Neural progenitor cell (in vitro differentiated cells): Measurements from ENCODE around the gene SHISAL1. TPM values are rescaled to one million over a fixed set of nuclear protein-coding genes. Genes with fewer than 3 reads are reported as not detected.

ENCODE experiments used
- DNase-seq: peaks from one replicate; pipeline ENCODE4 v3.0.0-alpha.2; 2016; ENCODE audit warnings: low spot score
- H2AFZ ChIP-seq: fragments of 200-600 bp; sonication (generic); replicated peaks from 2 replicates; pipeline ENCODE4 v1.6.1; 2016; ENCODE audit warnings: antibody characterized with exemption
- H3F3A ChIP-seq: fragments of 200-600 bp; sonication (generic); 2 replicates; pipeline ENCODE4 v1.6.1; 2016; ENCODE audit warnings: antibody characterized with exemption, low read depth
- H3K27ac ChIP-seq: fragments of 200-600 bp; sonication (generic); 2 replicates; pipeline ENCODE4 v1.5.1; 2016; ENCODE audit warnings: mild to moderate bottlenecking
- H3K27me3 ChIP-seq: fragments of 200-600 bp; sonication (generic); 2 replicates; pipeline ENCODE4 v1.6.1; 2016; ENCODE audit warnings: mild to moderate bottlenecking, moderate library complexity
- H3K36me3 ChIP-seq: fragments of 200-600 bp; sonication (generic); 2 replicates; pipeline ENCODE4 v1.5.1; 2016
- H3K4me1 ChIP-seq: fragments of 200-600 bp; sonication (generic); 2 replicates; pipeline ENCODE4 v1.6.1; 2016; ENCODE audit warnings: mixed run types
- H3K4me2 ChIP-seq: fragments of 200-600 bp; sonication (generic); 2 replicates; pipeline ENCODE4 v1.6.1; 2016
- H3K4me3 ChIP-seq: fragments of 200-600 bp; sonication (generic); 2 replicates; pipeline ENCODE4 v1.5.1; 2016
- H3K79me2 ChIP-seq: fragments of 200-600 bp; sonication (generic); 2 replicates; pipeline ENCODE4 v1.6.1; 2016; ENCODE audit warnings: low read depth
- H3K9ac ChIP-seq: fragments of 200-600 bp; sonication (generic); 2 replicates; pipeline ENCODE4 v1.6.1; 2016
- H3K9me3 ChIP-seq: fragments of 200-600 bp; sonication (generic); 2 replicates; pipeline ENCODE4 v1.5.1; 2016; ENCODE audit warnings: low read depth
- H4K20me1 ChIP-seq: fragments of 200-600 bp; sonication (generic); 2 replicates; pipeline ENCODE4 v1.6.1; 2016; ENCODE audit warnings: low read depth
- H3K27ac Mint-ChIP-seq: 3 replicates; pipeline ENCODE4 v1.8.0; 2021; ENCODE audit warnings: mixed read lengths
- H3K27me3 Mint-ChIP-seq: 2 replicates; pipeline ENCODE4 v1.8.0; 2022; ENCODE audit warnings: low read depth, mild to moderate bottlenecking, inconsistent platforms, moderate library complexity, mixed read lengths; ENCODE audit not compliant: insufficient read depth
- H3K36me3 Mint-ChIP-seq: 3 replicates; pipeline ENCODE4 v1.8.0; 2021; ENCODE audit warnings: mixed read lengths
- H3K4me1 Mint-ChIP-seq: 3 replicates; pipeline ENCODE4 v1.8.0; 2021; ENCODE audit warnings: mixed read lengths
- H3K4me3 Mint-ChIP-seq: 3 replicates; pipeline ENCODE4 v1.8.0; 2021; ENCODE audit warnings: mild to moderate bottlenecking, moderate library complexity, mixed read lengths
- H3K9me3 Mint-ChIP-seq: 3 replicates; pipeline ENCODE4 v1.8.0; 2020; ENCODE audit warnings: mixed read lengths
- EZH2 ChIP-seq: fragments of 200-600 bp; sonication (generic); IDR thresholded peaks from 2 replicates; pipeline ENCODE4 v1.6.1; 2017; ENCODE audit warnings: antibody characterized with exemption, mild to moderate bottlenecking, moderate library complexity
- EZH2phosphoT487 ChIP-seq: fragments of 200-600 bp; sonication (generic); IDR thresholded peaks from 2 replicates; pipeline ENCODE4 v1.6.1; 2017; ENCODE audit warnings: antibody characterized with exemption
- total RNA-seq: library from RNA; depleted of rRNA; stranded (reverse); fragments of >200 nt; gene quantifications from 2 replicates; pipeline ENCODE4 v1.2.3, GENCODE V29; 2015; ENCODE audit warnings: low replicate concordance
- TF ChIP-seq, protein P1 (sequence below): fragments of 200-600 bp; sonication (generic); IDR thresholded peaks from 2 replicates; pipeline ENCODE4 v1.5.1; 2017; ENCODE audit warnings: antibody characterized with exemption, mild to moderate bottlenecking

Gene SHISAL1
- total RNA-seq, 1 donor from 2014 or later: 4.4 TPM

DNA sequence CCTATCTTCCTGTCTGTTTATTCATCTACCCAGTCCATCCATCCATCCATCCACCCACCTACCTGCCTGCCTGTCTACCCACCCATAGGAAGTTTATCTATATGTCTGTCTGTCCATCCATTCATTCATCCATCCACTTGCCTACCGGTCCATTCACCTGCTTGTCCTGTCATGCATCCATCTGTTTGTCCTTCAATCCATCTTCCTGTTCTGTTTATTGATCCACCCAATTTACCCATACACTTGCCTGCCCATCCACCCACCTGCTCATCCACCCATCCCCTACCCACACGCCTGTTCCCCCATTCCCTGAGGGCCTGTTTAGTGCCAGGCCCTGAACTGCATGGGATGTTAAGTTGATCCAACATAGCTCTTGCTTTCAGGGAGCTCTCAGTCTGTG is 113.6 kb downstream of the SHISAL1 start:
- no peak overlapping the region for H3K4me3 ChIP-seq
- no peaks in the 10 kb centered on the region for H3K9me3 Mint-ChIP-seq
- H3K36me3 Mint-ChIP-seq: no peaks in the 10 kb centered on the region
- TF ChIP-seq, protein P1, sequence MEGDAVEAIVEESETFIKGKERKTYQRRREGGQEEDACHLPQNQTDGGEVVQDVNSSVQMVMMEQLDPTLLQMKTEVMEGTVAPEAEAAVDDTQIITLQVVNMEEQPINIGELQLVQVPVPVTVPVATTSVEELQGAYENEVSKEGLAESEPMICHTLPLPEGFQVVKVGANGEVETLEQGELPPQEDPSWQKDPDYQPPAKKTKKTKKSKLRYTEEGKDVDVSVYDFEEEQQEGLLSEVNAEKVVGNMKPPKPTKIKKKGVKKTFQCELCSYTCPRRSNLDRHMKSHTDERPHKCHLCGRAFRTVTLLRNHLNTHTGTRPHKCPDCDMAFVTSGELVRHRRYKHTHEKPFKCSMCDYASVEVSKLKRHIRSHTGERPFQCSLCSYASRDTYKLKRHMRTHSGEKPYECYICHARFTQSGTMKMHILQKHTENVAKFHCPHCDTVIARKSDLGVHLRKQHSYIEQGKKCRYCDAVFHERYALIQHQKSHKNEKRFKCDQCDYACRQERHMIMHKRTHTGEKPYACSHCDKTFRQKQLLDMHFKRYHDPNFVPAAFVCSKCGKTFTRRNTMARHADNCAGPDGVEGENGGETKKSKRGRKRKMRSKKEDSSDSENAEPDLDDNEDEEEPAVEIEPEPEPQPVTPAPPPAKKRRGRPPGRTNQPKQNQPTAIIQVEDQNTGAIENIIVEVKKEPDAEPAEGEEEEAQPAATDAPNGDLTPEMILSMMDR: no peak
- TF ChIP-seq EZH2phosphoT487 (no peak), EZH2 (no peak)
- H3K36me3 ChIP-seq: no peaks in the 10 kb centered on the region
- peaks cover 8% of the 10 kb centered on the region for H3K4me1 Mint-ChIP-seq
- no peak overlapping the region for H3K27ac Mint-ChIP-seq
- H3K79me2 ChIP-seq: no peaks in the 10 kb centered on the region
- H3K4me2 ChIP-seq: no peak overlapping the region
- no peak for DNase-seq
- no peaks in the 10 kb centered on the region for H3F3A ChIP-seq
- H3K27ac ChIP-seq: no peak overlapping the region
- no peaks in the 10 kb centered on the region for H3K27me3 ChIP-seq
- peaks cover 16% of the 10 kb centered on the region for H3K4me1 ChIP-seq
- no peak overlapping the region for H2AFZ ChIP-seq
- peaks cover 9% of the 10 kb centered on the region for H3K27me3 Mint-ChIP-seq
- H3K9me3 ChIP-seq: no peaks in the 10 kb centered on the region
- no peak overlapping the region for H3K4me3 Mint-ChIP-seq
- no peaks in the 10 kb centered on the region for H4K20me1 ChIP-seq
- H3K9ac ChIP-seq: no peak overlapping the region

DNA sequence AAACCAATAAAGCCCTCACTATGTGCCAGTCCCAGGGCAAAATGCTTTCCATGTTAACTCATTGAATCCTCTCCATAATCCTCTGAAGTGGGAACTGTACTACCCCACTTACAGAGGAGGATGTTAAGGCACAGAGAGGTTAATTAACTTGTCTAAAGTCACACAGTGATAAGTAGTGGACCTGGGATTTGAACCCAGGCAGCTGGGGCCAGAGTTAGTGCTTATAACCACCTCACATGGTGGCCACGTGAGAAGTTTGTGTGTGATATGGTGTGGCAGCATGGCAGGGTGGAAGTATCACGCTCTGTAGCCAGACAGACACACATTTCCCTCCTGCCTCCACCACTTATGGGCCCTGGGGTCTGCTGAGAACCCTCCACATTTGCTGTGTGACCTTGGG is 115.5 kb downstream of the SHISAL1 start:
- H2AFZ ChIP-seq: no peak overlapping the region
- H3K4me3 Mint-ChIP-seq: no peak overlapping the region
- no peaks in the 10 kb centered on the region for H3K79me2 ChIP-seq
- no peak overlapping the region for H3K9ac ChIP-seq
- H3K4me1 Mint-ChIP-seq: peaks cover 8% of the 10 kb centered on the region
- H3K36me3 Mint-ChIP-seq: no peaks in the 10 kb centered on the region
- H3K4me1 ChIP-seq: peaks cover 16% of the 10 kb centered on the region
- no peak overlapping the region for H3K27ac Mint-ChIP-seq
- no peaks in the 10 kb centered on the region for H3K9me3 Mint-ChIP-seq
- no peak overlapping the region for H3K4me2 ChIP-seq
- H4K20me1 ChIP-seq: no peaks in the 10 kb centered on the region
- TF ChIP-seq, protein P1: no peak
- no peak for TF ChIP-seq EZH2phosphoT487
- TF ChIP-seq EZH2: no peak
- H3K36me3 ChIP-seq: no peaks in the 10 kb centered on the region
- H3K9me3 ChIP-seq: no peaks in the 10 kb centered on the region
- no peak overlapping the region for H3K27ac ChIP-seq
- H3K27me3 Mint-ChIP-seq: peaks cover 12% of the 10 kb centered on the region
- H3K4me3 ChIP-seq: no peak overlapping the region
- no peaks in the 10 kb centered on the region for H3K27me3 ChIP-seq
- DNase-seq: no peak
- no peaks in the 10 kb centered on the region for H3F3A ChIP-seq

DNA sequence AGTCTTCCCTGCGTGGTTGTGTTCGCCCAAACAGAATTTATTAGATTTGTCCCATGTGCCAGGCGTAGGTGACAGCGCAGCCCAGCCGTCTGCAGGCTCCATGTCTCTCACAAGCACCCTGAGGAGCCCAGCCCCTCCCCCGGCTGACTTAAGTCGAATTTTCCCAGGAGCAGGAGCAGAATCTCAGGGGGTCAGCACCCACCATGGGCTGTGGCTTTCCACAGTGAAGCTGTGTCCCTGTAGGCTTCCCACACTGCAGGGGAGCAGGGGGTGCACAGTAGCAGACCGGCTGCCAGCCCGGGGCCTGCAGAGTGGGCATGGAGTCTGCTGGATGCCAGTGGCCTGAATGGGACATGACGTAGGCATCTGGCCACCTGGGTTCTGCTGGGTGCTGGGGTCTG is 116.0 kb downstream of the SHISAL1 start:
- no peaks in the 10 kb centered on the region for H4K20me1 ChIP-seq
- TF ChIP-seq EZH2 (no peak), EZH2phosphoT487 (no peak)
- TF ChIP-seq, protein P1: no peak
- no peaks in the 10 kb centered on the region for H3F3A ChIP-seq
- no peak overlapping the region for H3K27ac ChIP-seq
- Mint-ChIP-seq H3K9me3 (no peaks in the 10 kb centered on the region), H3K36me3 (no peaks in the 10 kb centered on the region), H3K27ac (no peak overlapping the region), H3K4me1 (peaks cover 11% of the 10 kb centered on the region), H3K27me3 (peaks cover 12% of the 10 kb centered on the region), H3K4me3 (no peak overlapping the region)
- H3K4me3 ChIP-seq: no peak overlapping the region
- no peak for DNase-seq
- H3K27me3 ChIP-seq: no peaks in the 10 kb centered on the region
- no peaks in the 10 kb centered on the region for H3K79me2 ChIP-seq
- no peaks in the 10 kb centered on the region for H3K9me3 ChIP-seq
- H3K4me2 ChIP-seq: no peak overlapping the region
- H3K9ac ChIP-seq: no peak overlapping the region
- no peaks in the 10 kb centered on the region for H3K36me3 ChIP-seq
- H3K4me1 ChIP-seq: peaks cover 19% of the 10 kb centered on the region
- no peak overlapping the region for H2AFZ ChIP-seq
